Ovary (tissue), 3 donors: ENCODE results near the gene MROH8.

Experiments used
- CTCF ChIP-seq, 3 donors: fragments of 450-650 bp in 2 of 3; fragments of 200-600 bp in 1 of 3; IDR thresholded peaks; one replicate each; pipeline versions ENCODE4 v1.5.1 to v1.8.0; 2016 to 2022; ENCODE audit warnings: antibody characterized with exemption in 3 of 3, mild to moderate bottlenecking in 1 of 3
- POLR2A ChIP-seq: fragments of 450-650 bp; IDR thresholded peaks from one replicate; pipeline ENCODE4 v1.6.1; 2017; ENCODE audit warnings: antibody characterized with exemption, mild to moderate bottlenecking, moderate library complexity
- donor health status: DM: no; HTN: no; CAD: no.

- TF ChIP-seq CTCF (IDR thresholded peaks at IDR 0.05): no peak
- TF ChIP-seq POLR2A: no peak
Measured at GRCh38 chr20:37200926-37201826, 21.8 kb upstream of the MROH8 start.
